Keratinocyte (primary cell): ENCODE measurements around the gene C5.

ENCODE experiments used
- CTCF ChIP-seq, 3 experiments: IDR thresholded peaks in 1 of 3; conservative IDR thresholded peaks in 1 of 3; optimal IDR thresholded peaks in 1 of 3; 2 replicates in 2 of 3; 3 replicates in 1 of 3; pipeline versions ENCODE3 to v1.5.1; 2011; ENCODE audit warnings: low read length in 3 of 3, mild to moderate bottlenecking in 3 of 3, moderate library complexity in 2 of 3, control low read depth in 1 of 3, inconsistent platforms in 1 of 3; ENCODE audit not compliant: insufficient read depth in 2 of 3; ENCODE audit errors: extremely low read depth in 1 of 3
- EZH2 ChIP-seq: IDR thresholded peaks from one replicate; pipeline ENCODE4 v1.6.1; 2012; ENCODE audit warnings: inconsistent platforms, mild to moderate bottlenecking, low read length, moderate library complexity

DNA sequence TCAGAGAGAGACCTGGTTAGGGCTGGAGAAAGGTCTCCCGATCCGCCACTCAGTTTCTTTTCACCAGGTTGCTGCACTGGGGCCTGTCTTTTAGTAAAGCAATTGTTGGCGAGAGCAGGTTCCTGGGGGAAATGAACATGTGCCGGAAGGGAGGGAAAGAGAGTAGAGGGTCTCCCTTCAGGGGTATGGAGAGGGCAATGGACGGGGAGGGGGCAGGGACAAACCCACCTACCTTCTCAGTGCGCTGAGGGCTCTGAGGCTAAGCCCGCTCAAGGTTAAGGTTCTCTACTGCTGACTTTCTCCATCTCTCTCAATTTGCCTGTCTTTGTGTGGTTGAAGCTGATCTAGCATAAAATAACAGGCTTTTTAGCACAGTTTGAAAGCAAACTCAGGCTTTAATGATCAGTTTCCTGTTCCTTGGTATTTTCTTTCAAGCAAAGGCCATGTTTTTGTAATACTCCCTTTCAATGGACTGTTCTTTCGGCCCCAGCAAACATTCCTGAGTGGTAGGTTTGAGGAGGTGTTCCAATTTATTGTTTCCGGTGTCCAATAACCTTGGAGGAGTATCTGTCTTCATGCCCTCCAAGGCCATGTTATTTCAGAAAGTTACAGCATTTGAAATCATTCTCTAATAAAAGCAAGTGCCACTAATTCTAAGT is 98.0 kb downstream of the C5 start:
- TF ChIP-seq CTCF (optimal IDR thresholded peaks at IDR 0.05 in 1 of 3, IDR thresholded peaks at IDR 0.05 in 1 of 3, conservative IDR thresholded peaks at IDR 0.05 in 1 of 3; ENCODE audit: extremely low read depth in 1 of 3, insufficient read depth in 2 of 3, low read length in 3 of 3) (no peak), EZH2 (no peak)
